Naive B cell (primary cell): Measurements from ENCODE around the gene RPS24. TPM values are rescaled to one million over a fixed set of nuclear protein-coding genes. Genes with fewer than 3 reads are reported as not detected.
A peak's percentile ranks its signal among the peaks of the same experiment; 100 is the strongest.

ENCODE experiments used
- ATAC-seq, 2 donors: fragments of 150-1000 bp; cut with Tn5 transposase; 2 replicates each; pipeline ENCODE4 v1.10.0; 2021; ENCODE audit warnings: low read depth in 2 of 2, mild to moderate bottlenecking in 2 of 2, moderate library complexity in 2 of 2
- DNase-seq: peaks from one replicate; pipeline ENCODE4 v3.0.0; 2022
- H3K27ac Mint-ChIP-seq, 6 donors: one replicate each; pipeline ENCODE4 v1.8.0; 2020 to 2022; ENCODE audit warnings: mild to moderate bottlenecking in 6 of 6, mixed read lengths in 6 of 6, moderate library complexity in 5 of 6, inconsistent platforms in 2 of 6
- H3K27me3 Mint-ChIP-seq, 3 donors: one replicate each; pipeline ENCODE4 v1.8.0; 2021 to 2022; ENCODE audit warnings: mixed read lengths in 3 of 3, mild to moderate bottlenecking in 1 of 3
- H3K36me3 Mint-ChIP-seq, 2 donors: one replicate each; pipeline ENCODE4 v1.8.0; 2020 to 2022; ENCODE audit warnings: mixed read lengths in 2 of 2, inconsistent platforms in 1 of 2, mild to moderate bottlenecking in 1 of 2
- H3K4me1 Mint-ChIP-seq, 3 donors: one replicate each; pipeline ENCODE4 v1.8.0; 2020 to 2022; ENCODE audit warnings: mixed read lengths in 3 of 3, inconsistent platforms in 1 of 3, mild to moderate bottlenecking in 1 of 3, moderate library complexity in 1 of 3
- H3K4me3 Mint-ChIP-seq, 8 donors: one replicate each; pipeline ENCODE4 v1.8.0; 2020 to 2022; ENCODE audit warnings: mild to moderate bottlenecking in 8 of 8, mixed read lengths in 8 of 8, moderate library complexity in 8 of 8, inconsistent platforms in 2 of 8
- H3K9me3 Mint-ChIP-seq, 7 donors: one replicate each; pipeline ENCODE4 v1.8.0; 2020 to 2022; ENCODE audit warnings: mixed read lengths in 7 of 7, mild to moderate bottlenecking in 5 of 7, inconsistent platforms in 2 of 7, moderate library complexity in 1 of 7
- polyA plus RNA-seq, 6 donors: library from polyadenylated mRNA; unstranded; fragments of 300-500 nt; fragmentation: Illumina TruSeq; gene quantifications; one replicate each; pipeline ENCODE4 v1.2.3, GENCODE V29; 2021; ENCODE audit warnings: low read depth in 6 of 6

The RPS24 gene
- polyA plus RNA-seq, 6 donors from 2014 or later: 784 to 1,204 (median 985) TPM

DNA sequence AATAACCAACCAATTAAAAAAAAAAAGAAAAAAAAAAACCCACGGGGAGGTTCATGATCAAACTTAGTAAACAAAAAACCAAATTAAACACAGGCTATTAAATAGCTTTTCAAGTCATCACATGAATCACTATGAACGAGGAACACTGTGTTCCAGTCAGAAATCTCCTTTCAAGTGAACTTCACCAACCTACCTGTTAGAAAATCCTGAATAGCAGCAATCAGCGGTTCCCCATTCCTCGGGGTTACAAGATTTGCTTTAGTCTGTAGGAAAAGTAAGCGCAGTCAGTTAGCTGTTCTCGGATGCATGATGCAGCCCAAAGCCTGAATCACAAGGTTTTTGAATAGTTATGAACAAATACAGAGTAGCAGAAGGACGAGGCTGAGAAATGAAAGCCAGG lies 23.4 kb upstream of the RPS24 start:
- Mint-ChIP-seq H3K4me1 (no peaks in the 10 kb centered on the region), H3K4me3 (no peak overlapping the region), H3K27me3 (no peaks in the 10 kb centered on the region), H3K36me3 (peaks cover 31 to 40% of the 10 kb centered on the region in 2 donors), H3K9me3 (no peaks in the 10 kb centered on the region), H3K27ac (peak overlapping the region in 1 of 6 donors; percentile 21)
- ATAC-seq (no peak), DNase-seq (no peak)

DNA sequence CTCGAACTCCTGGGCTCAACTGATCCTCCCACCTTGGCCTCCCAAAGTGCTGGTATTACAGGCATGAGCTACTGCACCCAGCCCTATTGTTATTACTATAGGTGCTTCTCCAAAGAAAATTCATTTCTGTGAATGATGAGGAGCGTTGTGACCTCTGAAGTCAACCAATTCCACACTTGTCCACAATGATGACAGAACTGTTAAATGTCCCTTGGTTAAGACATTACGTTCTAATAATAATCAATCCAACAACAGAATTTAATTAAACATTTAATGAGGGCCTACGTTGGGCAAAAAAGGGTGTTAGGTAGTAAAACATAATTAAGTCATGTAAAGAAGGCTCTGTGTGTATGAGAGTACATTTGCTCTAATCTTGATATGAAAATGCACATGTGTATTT lies 22.6 kb upstream of the RPS24 start:
- no peak for ATAC-seq
- Mint-ChIP-seq H3K4me3 (no peak overlapping the region), H3K27me3 (no peaks in the 10 kb centered on the region), H3K27ac (peak overlapping the region in 1 of 6 donors; percentile 14), H3K4me1 (no peaks in the 10 kb centered on the region), H3K36me3 (peaks cover 31 to 35% of the 10 kb centered on the region in 2 donors), H3K9me3 (no peaks in the 10 kb centered on the region)
- no peak for DNase-seq

GRCh38 chr10:78013564-78013963 lies 20.1 kb upstream of the RPS24 start:
- no peaks in the 10 kb centered on the region for H3K27me3 Mint-ChIP-seq
- no peaks in the 10 kb centered on the region for H3K4me1 Mint-ChIP-seq
- DNase-seq: no peak
- H3K27ac Mint-ChIP-seq: no peak overlapping the region
- H3K9me3 Mint-ChIP-seq: no peaks in the 10 kb centered on the region
- no peak overlapping the region for H3K4me3 Mint-ChIP-seq
- H3K36me3 Mint-ChIP-seq: peaks cover 21 to 40% of the 10 kb centered on the region in 2 donors
- ATAC-seq: no peak

DNA sequence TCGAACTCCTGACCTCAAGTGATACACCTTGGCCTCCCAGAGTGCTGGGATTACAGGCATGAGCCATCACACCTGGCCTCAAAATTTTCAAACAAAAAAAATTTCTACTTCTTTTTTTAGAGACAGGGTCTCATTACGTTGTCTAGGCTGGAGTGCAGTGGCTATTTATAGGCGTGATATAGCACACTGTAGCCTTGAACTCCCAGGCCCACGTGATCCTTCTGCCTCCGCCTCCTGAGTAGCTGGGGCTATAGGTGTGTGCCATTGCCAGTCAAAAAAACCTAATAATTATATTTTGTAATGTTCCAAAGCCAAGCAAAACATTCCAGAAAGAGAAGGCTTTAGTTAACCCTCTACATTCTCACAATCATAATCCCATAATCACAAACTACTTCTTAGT lies 18.1 kb upstream of the RPS24 start:
- H3K36me3 Mint-ChIP-seq: peaks cover 2 to 35% of the 10 kb centered on the region in 2 donors
- H3K4me1 Mint-ChIP-seq: no peaks in the 10 kb centered on the region
- H3K27me3 Mint-ChIP-seq: no peaks in the 10 kb centered on the region
- no peaks in the 10 kb centered on the region for H3K9me3 Mint-ChIP-seq
- DNase-seq: no peak
- H3K4me3 Mint-ChIP-seq: no peak overlapping the region
- H3K27ac Mint-ChIP-seq: no peak overlapping the region
- ATAC-seq: no peak

DNA sequence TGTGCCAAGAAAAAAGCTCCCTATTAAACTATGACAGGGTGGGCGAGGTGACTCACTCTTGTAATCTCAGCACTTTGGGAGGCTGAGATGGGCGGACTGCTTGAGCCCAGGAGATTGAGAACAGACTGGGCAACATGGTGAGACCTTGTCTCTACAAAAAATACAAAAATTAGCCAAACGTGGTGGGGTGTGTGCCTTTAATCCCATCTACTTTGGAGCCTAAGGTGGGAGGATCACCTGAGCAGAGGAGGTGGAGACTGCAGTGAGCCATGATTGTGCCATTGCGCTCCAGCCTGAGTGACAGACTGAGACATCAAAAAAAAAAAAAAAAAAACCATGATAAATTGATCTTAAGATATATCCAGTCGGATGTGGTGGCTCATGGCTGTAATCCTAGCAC lies 15.8 kb upstream of the RPS24 start:
- no peak for DNase-seq
- H3K4me1 Mint-ChIP-seq: no peaks in the 10 kb centered on the region
- ATAC-seq: no peak
- H3K27ac Mint-ChIP-seq: no peak overlapping the region
- no peaks in the 10 kb centered on the region for H3K9me3 Mint-ChIP-seq
- no peaks in the 10 kb centered on the region for H3K27me3 Mint-ChIP-seq
- peaks cover 8 to 44% of the 10 kb centered on the region in 2 donors for H3K36me3 Mint-ChIP-seq
- H3K4me3 Mint-ChIP-seq: no peak overlapping the region

- ATAC-seq (no peak), DNase-seq (no peak)
- no peak overlapping the region for H3K27ac Mint-ChIP-seq
- H3K4me3 Mint-ChIP-seq: no peak overlapping the region
- H3K27me3 Mint-ChIP-seq: no peaks in the 10 kb centered on the region
- peaks cover 13 to 38% of the 10 kb centered on the region in 2 donors for H3K36me3 Mint-ChIP-seq
- no peaks in the 10 kb centered on the region for H3K9me3 Mint-ChIP-seq
- no peaks in the 10 kb centered on the region for H3K4me1 Mint-ChIP-seq
Observed at GRCh38 chr10:78019264-78019663, 14.4 kb upstream of the RPS24 start.

DNA sequence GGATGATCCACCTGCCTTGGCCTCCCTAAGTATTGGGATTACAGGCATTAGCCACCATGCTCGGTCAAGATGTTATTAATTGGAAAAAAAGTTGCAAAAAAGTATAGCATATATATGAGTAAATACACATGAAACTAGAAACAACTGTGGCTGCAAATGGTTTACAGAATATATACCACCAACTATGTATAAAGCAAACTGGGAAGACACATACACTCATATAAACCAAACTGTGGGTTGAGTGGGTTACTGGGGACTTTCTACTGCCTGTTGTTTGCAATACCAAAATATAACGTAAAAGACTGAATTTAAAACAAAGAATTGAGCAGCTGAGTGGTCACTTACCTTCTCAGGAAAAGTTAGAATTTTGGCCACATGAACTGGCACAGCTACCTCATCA lies 12.5 kb upstream of the RPS24 start:
- ATAC-seq: no peak
- Mint-ChIP-seq H3K4me3 (no peak overlapping the region), H3K4me1 (peaks cover 0 to under 1% (median under 1%) of the 10 kb centered on the region in 3 donors), H3K27me3 (no peaks in the 10 kb centered on the region), H3K27ac (peak overlapping the region in 1 of 6 donors; percentile 4), H3K36me3 (peaks cover 28 to 47% of the 10 kb centered on the region in 2 donors), H3K9me3 (no peaks in the 10 kb centered on the region)
- DNase-seq: no peak

DNA sequence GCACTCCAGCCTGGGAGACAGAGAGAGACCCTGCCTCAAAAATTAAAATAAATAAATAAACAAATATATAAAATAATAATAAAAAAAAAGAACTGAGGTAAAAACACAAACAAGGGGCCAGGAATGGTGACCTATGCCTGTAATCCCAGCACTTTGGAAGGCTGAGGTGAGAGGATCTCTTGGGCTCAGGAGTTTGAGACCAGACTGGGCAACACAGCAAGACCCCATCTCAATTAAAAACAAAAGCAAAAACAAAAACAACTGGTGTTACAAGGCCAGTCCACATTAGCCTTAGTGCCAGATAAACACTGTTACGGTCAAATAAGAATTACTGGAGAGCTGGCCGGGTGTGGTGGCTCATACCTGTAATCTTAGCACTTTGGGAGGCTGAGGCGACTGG lies 9.9 kb upstream of the RPS24 start:
- H3K4me3 Mint-ChIP-seq: no peak overlapping the region
- H3K4me1 Mint-ChIP-seq: peaks cover 14 to 20% (median 18%) of the 10 kb centered on the region in 3 donors
- peaks cover 36 to 41% of the 10 kb centered on the region in 2 donors for H3K36me3 Mint-ChIP-seq
- ATAC-seq (no peak), DNase-seq (no peak)
- no peak overlapping the region for H3K27ac Mint-ChIP-seq
- H3K9me3 Mint-ChIP-seq: no peaks in the 10 kb centered on the region
- H3K27me3 Mint-ChIP-seq: no peaks in the 10 kb centered on the region

- H3K4me3 Mint-ChIP-seq: peak overlapping the region in 1 of 8 donors; percentile 75
- peaks cover 23 to 32% (median 31%) of the 10 kb centered on the region in 3 donors for H3K4me1 Mint-ChIP-seq
- H3K27ac Mint-ChIP-seq: peak overlapping the region in 3 of 6 donors; percentile 42 to 74 (median 55)
- H3K27me3 Mint-ChIP-seq: no peaks in the 10 kb centered on the region
- H3K9me3 Mint-ChIP-seq: peaks cover 0 to 3% (median 0%) of the 10 kb centered on the region in 7 donors
- H3K36me3 Mint-ChIP-seq: peaks cover 36 to 42% of the 10 kb centered on the region in 2 donors
- DNase-seq (no peak), ATAC-seq (no peak)
Observed at GRCh38 chr10:78025685-78026364, 7.8 kb upstream of the RPS24 start.

- H3K4me3 Mint-ChIP-seq: peak overlapping the region; percentile 94 to 100 (median 99)
- H3K4me1 Mint-ChIP-seq: peaks cover 23 to 38% (median 32%) of the 10 kb centered on the region in 3 donors
- H3K9me3 Mint-ChIP-seq: peaks cover 0 to 3% (median 0%) of the 10 kb centered on the region in 7 donors
- no peaks in the 10 kb centered on the region for H3K27me3 Mint-ChIP-seq
- H3K27ac Mint-ChIP-seq: peak overlapping the region in 5 of 6 donors; percentile 93 to 98 (median 94)
- H3K36me3 Mint-ChIP-seq: peaks cover 18 to 34% of the 10 kb centered on the region in 2 donors
- DNase-seq: no peak
- no peak for ATAC-seq
Observed at GRCh38 chr10:78028438-78029268, 5.0 kb upstream of the RPS24 start.

DNA sequence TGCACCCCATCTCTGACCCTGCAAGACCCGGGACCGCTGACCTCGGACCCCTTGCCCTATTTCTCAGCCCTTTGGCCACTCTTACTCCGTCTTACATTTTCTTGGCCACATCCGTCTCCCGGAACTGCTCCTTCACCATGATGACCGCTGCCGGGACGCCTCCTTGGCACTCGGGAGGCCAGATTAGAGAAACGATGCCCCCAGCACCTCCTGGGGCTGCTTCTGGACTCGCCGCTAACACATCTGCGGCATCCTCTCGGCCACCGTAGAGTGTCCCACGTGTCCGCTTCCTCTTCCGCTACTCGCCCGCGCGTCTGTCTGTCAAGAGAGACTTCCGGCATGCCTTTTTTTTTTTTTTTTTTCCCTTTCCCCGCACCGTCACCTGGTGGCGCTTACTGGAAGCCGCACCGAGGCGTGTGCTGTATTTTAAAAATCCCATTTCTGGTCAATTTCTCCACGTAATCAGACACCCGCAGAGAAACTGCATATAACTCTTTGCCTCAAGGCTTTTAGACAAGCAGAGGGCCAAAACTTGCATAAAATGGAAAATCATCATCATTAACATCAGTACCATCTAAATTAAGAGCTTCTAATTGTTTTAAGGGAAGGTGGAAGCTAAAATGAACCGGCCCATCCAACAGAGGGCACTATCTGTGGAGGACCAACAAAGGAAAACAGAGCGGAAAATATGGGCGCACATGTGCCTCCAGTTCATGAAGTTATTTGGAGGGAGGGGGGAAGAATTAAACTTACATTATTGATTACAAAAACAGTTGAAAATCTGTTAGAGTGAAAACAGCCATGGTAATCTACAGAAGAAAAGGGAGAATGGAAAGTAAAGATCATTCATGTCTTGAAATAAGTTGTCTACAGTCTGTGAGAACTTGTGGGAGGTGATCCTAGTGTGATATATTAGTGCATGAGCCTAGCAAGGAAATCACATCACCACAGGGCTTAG lies 4.1 kb upstream of the RPS24 start, which contains the start of gene POLR3A:
Gene POLR3A (minus strand): TSS at position 247 of the 958 bp plus-strand sequence. CDS start 108 bp downstream, at position 139.
- ATAC-seq (peak; percentile 56 to 64), DNase-seq (peak; percentile 91)
- H3K9me3 Mint-ChIP-seq: peaks cover 0 to 3% (median 0%) of the 10 kb centered on the region in 7 donors
- peaks cover 30 to 41% (median 37%) of the 10 kb centered on the region in 3 donors for H3K4me1 Mint-ChIP-seq
- H3K27me3 Mint-ChIP-seq: no peaks in the 10 kb centered on the region
- H3K36me3 Mint-ChIP-seq: peaks cover 15 to 27% of the 10 kb centered on the region in 2 donors
- peak within 1 kb of the TSS; percentile 93 to 98 (median 94) for H3K27ac Mint-ChIP-seq
- H3K4me3 Mint-ChIP-seq: peak within 1 kb of the TSS; percentile 94 to 100 (median 99)

DNA sequence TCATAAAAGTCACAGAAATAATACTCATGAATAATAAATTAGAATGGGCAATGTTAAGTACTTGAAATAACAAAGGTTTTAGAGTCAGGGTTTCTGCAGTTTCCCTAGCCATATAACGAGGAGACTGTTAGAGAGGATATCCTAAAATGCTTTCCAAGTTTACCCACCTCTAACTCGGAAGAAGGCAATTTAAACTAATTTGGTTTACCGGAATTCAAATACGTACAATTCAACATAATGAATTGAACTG lies 351 bp upstream of the RPS24 start:
- Mint-ChIP-seq H3K27ac (peak overlapping the region in 3 of 6 donors; percentile 44 to 93 (median 88)), H3K9me3 (peaks cover 0 to 3% (median 0%) of the 10 kb centered on the region in 7 donors), H3K36me3 (peaks cover 3 to 22% of the 10 kb centered on the region in 2 donors), H3K27me3 (no peaks in the 10 kb centered on the region), H3K4me3 (peak overlapping the region; percentile 90 to 97 (median 95)), H3K4me1 (peaks cover 42 to 54% (median 44%) of the 10 kb centered on the region in 3 donors)
- DNase-seq (no peak), ATAC-seq (no peak)

GRCh38 chr10:78035025-78035424 lies 1.4 kb downstream of the RPS24 start:
- Mint-ChIP-seq H3K4me3 (peak overlapping the region in 7 of 8 donors; percentile 90 to 97 (median 95)), H3K36me3 (peaks cover 0 to 16% of the 10 kb centered on the region in 2 donors)

More at GRCh38 chr10:78035025-78035424, 1.4 kb downstream of the RPS24 start:
- Mint-ChIP-seq H3K9me3 (no peaks in the 10 kb centered on the region), H3K27me3 (no peaks in the 10 kb centered on the region), H3K27ac (peak overlapping the region in 3 of 6 donors; percentile 88 to 93 (median 93)), H3K4me1 (peaks cover 32 to 56% (median 39%) of the 10 kb centered on the region in 3 donors)
- no peak for ATAC-seq
- no peak for DNase-seq
